Effector CD4-positive, alpha-beta T cell (primary cell): Measurements from ENCODE around the gene CHIT1.

Experiments
- DNase-seq: peaks from one replicate; pipeline ENCODE4 v3.0.0-alpha.2; 2020

CHIT1 gene

DNA sequence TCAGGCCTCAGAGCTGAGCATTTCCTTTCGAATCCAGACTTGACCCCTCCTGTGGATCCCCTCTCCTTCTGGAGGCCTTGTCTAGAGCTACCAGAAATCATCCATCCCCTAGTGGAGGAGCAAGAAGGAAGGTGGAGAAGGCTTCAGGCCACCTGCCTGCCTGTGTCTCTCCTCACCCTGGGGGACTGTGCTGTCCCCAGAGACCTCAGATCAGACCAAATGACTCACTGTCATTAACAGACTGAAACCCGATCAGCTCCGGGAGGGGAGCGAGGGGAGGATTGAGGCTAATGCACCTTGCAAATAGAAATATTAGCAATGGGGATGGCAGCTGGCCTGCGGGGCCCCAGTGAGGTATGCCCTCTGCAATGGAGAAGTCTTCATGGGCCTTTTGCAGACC is 55.9 kb downstream of the CHIT1 start:
- DNase-seq = no peak

- DNase-seq = no peak
These were observed 56.4 kb downstream of the CHIT1 start for GRCh38 chr1:203173011-203173555.

DNA sequence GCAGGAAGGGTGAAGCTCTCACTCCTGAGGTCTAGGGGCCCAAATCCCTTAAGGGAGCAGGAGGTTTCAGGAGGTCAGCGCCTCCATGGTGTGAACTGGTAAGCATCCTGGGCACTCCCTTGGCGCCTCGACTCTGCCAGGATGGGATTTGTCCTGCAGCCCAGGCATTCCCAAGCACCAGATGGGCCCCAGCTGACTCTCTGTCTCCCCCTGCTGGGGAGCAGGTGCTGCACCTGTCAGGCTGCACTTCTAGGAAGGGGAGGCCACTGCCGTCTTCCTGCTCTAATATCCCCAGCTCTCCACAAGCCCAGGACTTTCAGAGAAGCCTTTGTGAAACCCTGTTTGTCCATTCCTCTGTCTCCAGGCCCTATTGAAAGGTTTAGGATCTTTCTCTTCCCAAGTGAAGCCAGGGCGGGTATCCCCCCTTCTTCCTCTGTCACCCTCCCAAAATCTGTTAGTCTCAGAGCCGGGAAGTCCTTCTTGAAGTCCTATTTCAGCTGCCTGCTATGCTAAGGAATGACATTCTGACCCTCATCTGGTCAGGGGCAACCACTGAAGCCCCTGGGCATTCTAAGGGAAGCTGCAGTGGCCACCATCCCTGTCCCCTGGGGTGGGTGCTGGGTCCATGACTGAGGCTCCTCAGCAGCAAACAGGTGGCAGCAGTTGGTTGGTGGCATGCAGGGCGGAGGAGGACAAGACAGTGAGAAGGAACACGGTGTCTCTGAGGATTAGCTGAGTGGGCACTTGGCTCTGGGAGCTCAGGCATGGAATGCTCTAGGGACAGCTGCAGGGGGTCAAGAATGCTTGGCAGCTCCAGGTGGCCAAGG is 57.1 kb downstream of the CHIT1 start:
- peak; percentile 41 for DNase-seq

- DNase-seq = no peak
These were observed 57.9 kb downstream of the CHIT1 start for GRCh38 chr1:203171341-203172183.

DNA sequence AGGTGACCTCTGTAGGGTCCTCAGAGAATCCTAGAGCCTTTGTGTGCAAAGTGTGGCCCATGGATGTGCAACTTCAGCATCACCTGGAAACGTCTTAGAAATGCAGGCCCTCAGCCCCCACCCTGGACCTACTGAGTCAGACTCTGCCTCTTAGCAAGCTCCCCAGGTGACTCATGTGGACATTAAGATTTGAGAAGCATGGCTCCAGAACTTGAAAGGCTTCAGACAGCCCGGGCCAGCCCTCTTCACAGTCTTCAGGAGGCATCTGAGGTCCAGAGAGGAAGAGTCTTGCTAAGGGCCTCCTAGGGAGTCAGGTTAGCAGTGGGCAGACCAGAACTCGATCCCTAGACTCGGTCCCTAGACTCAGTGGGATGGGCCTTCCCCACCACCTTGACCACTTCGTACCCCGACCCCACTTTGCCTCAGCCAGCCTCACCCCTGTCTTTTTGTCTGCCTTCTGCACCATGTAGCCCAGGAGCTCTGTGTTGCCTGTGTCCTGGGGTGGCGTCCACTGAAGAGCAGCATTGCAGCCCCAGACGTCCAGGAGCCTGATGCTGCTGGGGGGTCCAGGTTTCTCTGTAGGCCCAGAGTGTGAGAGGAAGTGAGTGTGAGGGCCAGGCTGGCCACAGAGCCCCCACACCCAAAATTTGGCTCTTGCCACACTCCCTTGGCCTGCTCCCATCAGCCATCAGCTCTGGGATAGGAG is 58.7 kb downstream of the CHIT1 start:
- DNase-seq = no peak

- DNase-seq = no peak
These were observed 59.5 kb downstream of the CHIT1 start for GRCh38 chr1:203169770-203170520.

- DNase-seq = no peak
These were observed 60.5 kb downstream of the CHIT1 start for GRCh38 chr1:203168991-203169390.

GRCh38 chr1:203168256-203168786 is 61.2 kb downstream of the CHIT1 start:
- DNase-seq = no peak

- no peak for DNase-seq
These were observed 61.6 kb downstream of the CHIT1 start for GRCh38 chr1:203167913-203168200.

DNA sequence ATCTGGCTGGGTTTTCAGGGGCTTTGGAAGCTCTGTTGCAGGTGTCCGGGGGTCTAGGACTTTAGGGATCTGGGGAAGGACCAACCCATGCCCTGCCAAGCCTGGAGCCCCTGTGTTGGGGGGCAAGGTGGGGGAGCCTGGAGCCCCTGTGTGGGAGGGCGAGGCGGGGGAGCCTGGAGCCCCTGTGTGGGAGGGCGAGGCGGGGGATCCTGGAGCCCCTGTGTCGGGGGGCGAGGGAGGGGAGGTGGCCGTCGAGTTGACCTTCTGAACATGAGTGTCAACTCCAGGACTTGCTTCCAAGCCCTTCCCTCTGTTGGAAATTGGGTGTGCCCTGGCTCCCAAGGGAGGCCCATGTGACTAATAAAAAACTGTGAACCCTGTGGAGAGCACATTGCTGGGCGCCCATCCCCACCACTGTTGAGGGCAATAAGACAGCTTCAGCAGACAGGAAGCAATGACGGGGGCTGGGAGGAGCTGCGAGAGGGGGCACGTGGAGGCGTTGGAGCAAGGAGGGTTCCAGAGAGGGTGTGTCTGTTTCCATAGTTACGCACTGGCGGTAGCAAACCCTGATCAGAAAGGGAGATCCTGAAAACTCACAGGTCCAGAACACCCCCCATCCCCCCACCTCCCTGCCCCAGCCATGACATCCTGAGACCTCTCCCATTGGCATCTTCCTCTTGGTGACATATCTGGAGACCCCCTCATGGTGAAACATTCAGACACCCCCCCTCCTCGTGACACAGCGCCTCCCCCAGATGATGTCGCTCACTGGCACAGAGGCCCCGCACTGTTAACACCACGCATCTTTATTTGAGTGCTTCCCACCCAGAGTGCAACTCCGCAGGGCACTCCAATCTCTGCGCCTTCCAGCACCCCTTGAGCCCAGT is 62.2 kb downstream of the CHIT1 start:
- no peak for DNase-seq

DNA sequence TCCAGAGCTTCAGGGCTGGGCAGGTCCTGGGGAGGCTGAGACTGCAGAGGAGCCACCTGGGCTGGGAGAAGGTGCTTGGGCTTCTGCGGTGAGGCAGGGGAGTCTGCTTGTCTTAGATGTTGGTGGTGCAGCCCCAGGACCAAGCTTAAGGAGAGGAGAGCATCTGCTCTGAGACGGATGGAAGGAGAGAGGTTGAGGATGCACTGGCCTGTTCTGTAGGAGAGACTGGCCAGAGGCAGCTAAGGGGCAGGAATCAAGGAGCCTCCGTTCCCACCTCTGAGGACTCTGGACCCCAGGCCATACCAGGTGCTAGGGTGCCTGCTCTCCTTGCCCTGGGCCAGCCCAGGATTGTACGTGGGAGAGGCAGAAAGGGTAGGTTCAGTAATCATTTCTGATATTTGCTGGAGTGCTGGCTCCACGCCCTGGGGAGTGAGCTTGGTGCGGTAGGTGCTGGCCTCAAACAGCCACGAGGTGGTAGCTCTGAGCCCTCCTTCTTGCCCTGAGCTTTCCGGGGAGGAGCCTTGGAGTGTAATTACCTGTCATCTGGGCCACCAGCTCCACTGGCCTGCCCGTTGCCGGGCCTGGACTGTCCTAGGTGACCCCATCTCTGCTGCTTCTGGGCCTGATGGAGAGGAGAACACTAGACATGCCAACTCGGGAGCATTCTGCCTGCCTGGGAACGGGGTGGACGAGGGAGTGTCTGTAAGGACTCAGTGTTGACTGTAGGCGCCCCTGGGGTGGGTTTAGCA is 63.1 kb downstream of the CHIT1 start:
- DNase-seq = no peak
